ENCODE measurements around the gene SMARCE1.

Gene SMARCE1

GRCh38 chr17:40623419-40624210 lies 24.0 kb downstream of the SMARCE1 start:
- Histone ChIP-seq H3K9ac (ENCODE audit: low read length) (no peak overlapping the region), H3K9me3 (ENCODE audit: control insufficient read depth, low read length) (no peaks in the 10 kb centered on the region), H3K4me3 (ENCODE audit: insufficient read depth in 1 of 2, low read depth in 1 of 2, low read length in 2 of 2) (no peak overlapping the region), H3K14ac (ENCODE audit: low read length in 2 of 2) (no peak overlapping the region), H3K23ac (ENCODE audit: low read length in 2 of 2) (no peak overlapping the region), H2BK15ac (ENCODE audit: low read depth, poor library complexity, severe bottlenecking) (no peak overlapping the region), H2BK12ac (ENCODE audit: low read length in 2 of 2) (no peak overlapping the region), H2BK120ac (ENCODE audit: low read depth, low read length) (no peak overlapping the region), H3K27me3 (ENCODE audit: control insufficient read depth in 1 of 2, insufficient read depth in 1 of 2, low read length in 2 of 2) (peaks cover 0 to 4% of the 10 kb centered on the region in 2 experiments), H2AFZ (ENCODE audit: low read depth, low read length) (no peak overlapping the region), H4K8ac (ENCODE audit: low read length) (no peak overlapping the region), H4K91ac (ENCODE audit: low read length) (no peak overlapping the region), H3K36me3 (ENCODE audit: control insufficient read depth in 1 of 2, insufficient read depth in 2 of 2, low read depth in 1 of 2, low read length in 2 of 2) (peaks cover 5 to 19% of the 10 kb centered on the region in 2 experiments), H3K18ac (ENCODE audit: low read depth in 1 of 2, low read length in 2 of 2) (no peak overlapping the region), H3K4me2 (ENCODE audit: low read length, poor library complexity, severe bottlenecking) (no peak overlapping the region), H2BK5ac (ENCODE audit: low read depth, low read length, poor library complexity, severe bottlenecking) (no peak overlapping the region), H3K4ac (ENCODE audit: low read depth in 1 of 2, low read length in 2 of 2) (no peak overlapping the region), H2AK5ac (ENCODE audit: low read length, severe bottlenecking) (no peak overlapping the region), H3K27ac (ENCODE audit: low read length, poor library complexity, severe bottlenecking) (no peak overlapping the region), H3K79me1 (replicated peaks; ENCODE audit: low read length, poor library complexity, severe bottlenecking) (no peaks in the 10 kb centered on the region), H3K4me1 (ENCODE audit: control insufficient read depth, insufficient read depth, low read depth, low read length) (peaks cover 1% of the 10 kb centered on the region)
- no peak for DNase-seq
- WGBS = 97% methylated on average over 10 of the region's 12 CpGs

- no peak overlapping the region for H2BK5ac ChIP-seq (ENCODE audit: low read depth, low read length, poor library complexity, severe bottlenecking)
- H3K27me3 ChIP-seq (ENCODE audit: control insufficient read depth in 1 of 2, insufficient read depth in 1 of 2, low read length in 2 of 2) = peaks cover 0 to 4% of the 10 kb centered on the region in 2 experiments
- DNase-seq = no peak
- H2AK5ac ChIP-seq (ENCODE audit: low read length, severe bottlenecking) = no peak overlapping the region
- no peak overlapping the region for H3K4me3 ChIP-seq (ENCODE audit: insufficient read depth in 1 of 2, low read depth in 1 of 2, low read length in 2 of 2)
- 80% methylated on average over 1 of the region's 3 CpGs for WGBS
- H2BK12ac ChIP-seq (ENCODE audit: low read length in 2 of 2) = no peak overlapping the region
- H3K9ac ChIP-seq (ENCODE audit: low read length) = no peak overlapping the region
- H3K23ac ChIP-seq (ENCODE audit: low read length in 2 of 2) = no peak overlapping the region
- peaks cover 1% of the 10 kb centered on the region for H3K4me1 ChIP-seq (ENCODE audit: control insufficient read depth, insufficient read depth, low read depth, low read length)
- no peak overlapping the region for H2BK120ac ChIP-seq (ENCODE audit: low read depth, low read length)
- no peaks in the 10 kb centered on the region for H3K9me3 ChIP-seq (ENCODE audit: control insufficient read depth, low read length)
- peaks cover 4 to 8% of the 10 kb centered on the region in 2 experiments for H3K36me3 ChIP-seq (ENCODE audit: control insufficient read depth in 1 of 2, insufficient read depth in 2 of 2, low read depth in 1 of 2, low read length in 2 of 2)
- H2AFZ ChIP-seq (ENCODE audit: low read depth, low read length) = no peak overlapping the region
- H3K4ac ChIP-seq (ENCODE audit: low read depth in 1 of 2, low read length in 2 of 2) = no peak overlapping the region
- no peak overlapping the region for H4K91ac ChIP-seq (ENCODE audit: low read length)
- no peak overlapping the region for H3K18ac ChIP-seq (ENCODE audit: low read depth in 1 of 2, low read length in 2 of 2)
- no peak overlapping the region for H3K4me2 ChIP-seq (ENCODE audit: low read length, poor library complexity, severe bottlenecking)
- no peaks in the 10 kb centered on the region for H3K79me1 ChIP-seq (replicated peaks; ENCODE audit: low read length, poor library complexity, severe bottlenecking)
- no peak overlapping the region for H3K14ac ChIP-seq (ENCODE audit: low read length in 2 of 2)
- no peak overlapping the region for H2BK15ac ChIP-seq (ENCODE audit: low read depth, poor library complexity, severe bottlenecking)
- H4K8ac ChIP-seq (ENCODE audit: low read length) = no peak overlapping the region
- H3K27ac ChIP-seq (ENCODE audit: low read length, poor library complexity, severe bottlenecking) = no peak overlapping the region
These were observed 25.1 kb downstream of the SMARCE1 start for GRCh38 chr17:40622509-40622928.

- Histone ChIP-seq H3K4me1 (ENCODE audit: control insufficient read depth, insufficient read depth, low read depth, low read length) (peaks cover 1% of the 10 kb centered on the region), H3K9ac (ENCODE audit: low read length) (peak overlapping the region; percentile 56), H2AK5ac (ENCODE audit: low read length, severe bottlenecking) (no peak overlapping the region), H3K14ac (ENCODE audit: low read length in 2 of 2) (no peak overlapping the region), H3K4me2 (ENCODE audit: low read length, poor library complexity, severe bottlenecking) (no peak overlapping the region), H4K91ac (ENCODE audit: low read length) (no peak overlapping the region), H3K23ac (ENCODE audit: low read length in 2 of 2) (no peak overlapping the region), H2BK12ac (ENCODE audit: low read length in 2 of 2) (no peak overlapping the region), H3K4ac (ENCODE audit: low read depth in 1 of 2, low read length in 2 of 2) (no peak overlapping the region), H3K27ac (ENCODE audit: low read length, poor library complexity, severe bottlenecking) (no peak overlapping the region), H2BK120ac (ENCODE audit: low read depth, low read length) (no peak overlapping the region), H3K4me3 (ENCODE audit: insufficient read depth in 1 of 2, low read depth in 1 of 2, low read length in 2 of 2) (no peak overlapping the region), H3K79me1 (replicated peaks; ENCODE audit: low read length, poor library complexity, severe bottlenecking) (no peaks in the 10 kb centered on the region), H3K36me3 (ENCODE audit: control insufficient read depth in 1 of 2, insufficient read depth in 2 of 2, low read depth in 1 of 2, low read length in 2 of 2) (peaks cover 0 to under 1% of the 10 kb centered on the region in 2 experiments), H2BK15ac (ENCODE audit: low read depth, poor library complexity, severe bottlenecking) (no peak overlapping the region), H3K18ac (ENCODE audit: low read depth in 1 of 2, low read length in 2 of 2) (no peak overlapping the region), H3K27me3 (ENCODE audit: control insufficient read depth in 1 of 2, insufficient read depth in 1 of 2, low read length in 2 of 2) (peaks cover 0 to 13% of the 10 kb centered on the region in 2 experiments), H2AFZ (ENCODE audit: low read depth, low read length) (no peak overlapping the region), H2BK5ac (ENCODE audit: low read depth, low read length, poor library complexity, severe bottlenecking) (no peak overlapping the region), H4K8ac (ENCODE audit: low read length) (no peak overlapping the region), H3K9me3 (ENCODE audit: control insufficient read depth, low read length) (no peaks in the 10 kb centered on the region)
- WGBS = 74% methylated on average over 8 of the region's 8 CpGs
- peak; percentile 36 for DNase-seq
These were observed 26.0 kb downstream of the SMARCE1 start for GRCh38 chr17:40621578-40621977.

- no peak overlapping the region for H2BK15ac ChIP-seq (ENCODE audit: low read depth, poor library complexity, severe bottlenecking)
- H2BK12ac ChIP-seq (ENCODE audit: low read length in 2 of 2) = no peak overlapping the region
- no peak overlapping the region for H2BK5ac ChIP-seq (ENCODE audit: low read depth, low read length, poor library complexity, severe bottlenecking)
- H2AFZ ChIP-seq (ENCODE audit: low read depth, low read length) = no peak overlapping the region
- no peaks in the 10 kb centered on the region for H3K9me3 ChIP-seq (ENCODE audit: control insufficient read depth, low read length)
- no peak overlapping the region for H3K18ac ChIP-seq (ENCODE audit: low read depth in 1 of 2, low read length in 2 of 2)
- no peak overlapping the region for H3K4ac ChIP-seq (ENCODE audit: low read depth in 1 of 2, low read length in 2 of 2)
- no peak overlapping the region for H2BK120ac ChIP-seq (ENCODE audit: low read depth, low read length)
- H4K8ac ChIP-seq (ENCODE audit: low read length) = no peak overlapping the region
- H3K23ac ChIP-seq (ENCODE audit: low read length in 2 of 2) = no peak overlapping the region
- no peak overlapping the region for H4K91ac ChIP-seq (ENCODE audit: low read length)
- WGBS = 85% methylated on average over 4 of the region's 6 CpGs
- H3K4me3 ChIP-seq (ENCODE audit: insufficient read depth in 1 of 2, low read depth in 1 of 2, low read length in 2 of 2) = no peak overlapping the region
- peaks cover 0 to 18% of the 10 kb centered on the region in 2 experiments for H3K27me3 ChIP-seq (ENCODE audit: control insufficient read depth in 1 of 2, insufficient read depth in 1 of 2, low read length in 2 of 2)
- peaks cover 4% of the 10 kb centered on the region for H3K4me1 ChIP-seq (ENCODE audit: control insufficient read depth, insufficient read depth, low read depth, low read length)
- peak overlapping the region; percentile 33 for H3K9ac ChIP-seq (ENCODE audit: low read length)
- H3K79me1 ChIP-seq (replicated peaks; ENCODE audit: low read length, poor library complexity, severe bottlenecking) = no peaks in the 10 kb centered on the region
- H2AK5ac ChIP-seq (ENCODE audit: low read length, severe bottlenecking) = no peak overlapping the region
- H3K27ac ChIP-seq (ENCODE audit: low read length, poor library complexity, severe bottlenecking) = no peak overlapping the region
- no peak overlapping the region for H3K14ac ChIP-seq (ENCODE audit: low read length in 2 of 2)
- no peaks in the 10 kb centered on the region for H3K36me3 ChIP-seq (ENCODE audit: control insufficient read depth in 1 of 2, insufficient read depth in 2 of 2, low read depth in 1 of 2, low read length in 2 of 2)
- no peak for DNase-seq
- no peak overlapping the region for H3K4me2 ChIP-seq (ENCODE audit: low read length, poor library complexity, severe bottlenecking)
These were observed 26.6 kb downstream of the SMARCE1 start for GRCh38 chr17:40621019-40621418.

All from mesenchymal stem cell (in vitro differentiated cells and primary cell).